Tibial nerve (tissue), 4 donors: ENCODE results near the gene ZSCAN2. TPM values are rescaled to one million over a fixed set of nuclear protein-coding genes. Genes with fewer than 3 reads are reported as not detected.
"Not testable (repeated sequence)": the region's sequence is repeated elsewhere in the genome, so short reads cannot be mapped to it uniquely, and the experiment has no call there.

Experiments used
- DNase-seq, 2 donors: peaks; one replicate each; pipeline ENCODE4 v3.0.0-alpha.2; 2019; ENCODE audit warnings: low spot score in 2 of 2
- H3K27ac ChIP-seq, 4 donors: fragments of 200-600 bp; sonication (generic) in 3 of 4; one replicate each; pipeline ENCODE4 v1.5.1; 2017 to 2019; ENCODE audit warnings: mild to moderate bottlenecking in 1 of 4
- H3K27me3 ChIP-seq, 2 donors: fragments of 200-600 bp; sonication (generic) in 1 of 2; one replicate each; pipeline versions ENCODE4 v1.5.1 to v1.6.0; 2017 to 2019
- H3K36me3 ChIP-seq, 3 donors: fragments of 200-600 bp; sonication (generic); one replicate each; pipeline ENCODE4 v1.5.1; 2018 to 2019
- H3K4me1 ChIP-seq, 4 donors: fragments of 200-600 bp; sonication (generic) in 3 of 4; one replicate each; pipeline ENCODE4 v1.5.1; 2017 to 2019
- H3K4me3 ChIP-seq, 4 donors: fragments of 200-600 bp; sonication (generic) in 3 of 4; one replicate each; pipeline ENCODE4 v1.5.1; 2017 to 2019; ENCODE audit warnings: mild to moderate bottlenecking in 1 of 4, moderate library complexity in 1 of 4
- H3K9me3 ChIP-seq, 4 donors: fragments of 200-600 bp; sonication (generic) in 3 of 4; one replicate each; pipeline ENCODE4 v1.5.1; 2017 to 2019
- EP300 ChIP-seq, 2 donors: sonication (generic); formaldehyde crosslinking; IDR thresholded peaks; one replicate each; pipeline ENCODE4 v1.6.1; 2017; ENCODE audit warnings: antibody characterized with exemption in 2 of 2, mild to moderate bottlenecking in 1 of 2
- POLR2A ChIP-seq, 2 donors: fragments of 450-650 bp; IDR thresholded peaks; one replicate each; pipeline ENCODE4 v1.6.1; 2017; ENCODE audit warnings: antibody characterized with exemption in 2 of 2, mild to moderate bottlenecking in 2 of 2, moderate library complexity in 2 of 2
- WGBS, 2 donors: methylation state at CpG; one replicate each; pipeline ENCODE4 v1.1.5; 2018; 5-methylcytosine and 5-hydroxymethylcytosine counted together
- total RNA-seq, 4 donors: library from RNA; depleted of rRNA; stranded (reverse); fragments of >200 nt; gene quantifications; one replicate each; pipeline ENCODE4 v1.1.0, GENCODE V29; 2016
- TF ChIP-seq, protein P1 (sequence below), 5 experiments: fragments of 200-600 bp in 3 of 5; fragments of 450-650 bp in 2 of 5; sonication (generic) in 3 of 5; IDR thresholded peaks; one replicate each; pipeline ENCODE4 v1.5.1; 2016 to 2019; ENCODE audit warnings: antibody characterized with exemption in 5 of 5, mild to moderate bottlenecking in 3 of 5, moderate library complexity in 2 of 5

ZSCAN2 gene
- total RNA-seq, 4 donors from 2014 or later = 4.1 to 7.2 (median 5.2) TPM

DNA sequence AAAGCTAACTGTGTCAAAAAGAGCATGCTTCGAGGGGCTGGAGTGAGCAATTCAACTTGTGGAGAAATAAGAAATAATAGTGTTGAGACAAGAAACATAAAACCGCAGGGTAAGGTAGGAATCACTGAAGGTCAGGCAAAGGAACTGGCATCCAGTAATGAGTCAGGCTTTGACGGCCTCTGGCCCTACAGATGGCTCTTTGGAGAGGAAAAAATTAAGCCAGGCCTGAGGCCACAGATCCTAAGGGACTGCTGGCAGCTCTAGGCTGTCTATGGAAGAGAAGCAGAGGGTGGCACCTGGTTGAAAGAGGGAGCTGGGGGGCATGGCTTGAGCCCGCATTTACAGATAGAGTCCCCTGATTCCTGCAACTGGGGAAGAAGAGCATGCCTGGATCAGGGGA, 28.6 kb upstream of the ZSCAN2 start:
- TF ChIP-seq EP300 (IDR thresholded peaks at IDR 0.05) = no peak
- TF ChIP-seq, protein P1, sequence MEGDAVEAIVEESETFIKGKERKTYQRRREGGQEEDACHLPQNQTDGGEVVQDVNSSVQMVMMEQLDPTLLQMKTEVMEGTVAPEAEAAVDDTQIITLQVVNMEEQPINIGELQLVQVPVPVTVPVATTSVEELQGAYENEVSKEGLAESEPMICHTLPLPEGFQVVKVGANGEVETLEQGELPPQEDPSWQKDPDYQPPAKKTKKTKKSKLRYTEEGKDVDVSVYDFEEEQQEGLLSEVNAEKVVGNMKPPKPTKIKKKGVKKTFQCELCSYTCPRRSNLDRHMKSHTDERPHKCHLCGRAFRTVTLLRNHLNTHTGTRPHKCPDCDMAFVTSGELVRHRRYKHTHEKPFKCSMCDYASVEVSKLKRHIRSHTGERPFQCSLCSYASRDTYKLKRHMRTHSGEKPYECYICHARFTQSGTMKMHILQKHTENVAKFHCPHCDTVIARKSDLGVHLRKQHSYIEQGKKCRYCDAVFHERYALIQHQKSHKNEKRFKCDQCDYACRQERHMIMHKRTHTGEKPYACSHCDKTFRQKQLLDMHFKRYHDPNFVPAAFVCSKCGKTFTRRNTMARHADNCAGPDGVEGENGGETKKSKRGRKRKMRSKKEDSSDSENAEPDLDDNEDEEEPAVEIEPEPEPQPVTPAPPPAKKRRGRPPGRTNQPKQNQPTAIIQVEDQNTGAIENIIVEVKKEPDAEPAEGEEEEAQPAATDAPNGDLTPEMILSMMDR (IDR thresholded peaks at IDR 0.05) = no peak
- TF ChIP-seq POLR2A (IDR thresholded peaks at IDR 0.05) = no peak
- no peaks in the 10 kb centered on the region for H3K27me3 ChIP-seq
- H3K9me3 ChIP-seq = no peaks in the 10 kb centered on the region
- DNase-seq = no peak
- no peaks in the 10 kb centered on the region for H3K36me3 ChIP-seq
- H3K27ac ChIP-seq = peak overlapping the region in 2 of 4 donors; percentile 96 to 99
- 86 to 88% methylated on average over 4 of the region's 4 CpGs for WGBS, 2 donors
- H3K4me1 ChIP-seq = peaks cover 0 to 16% (median 2%) of the 10 kb centered on the region in 4 donors
- H3K4me3 ChIP-seq = no peak overlapping the region

- Histone ChIP-seq H3K4me1 (no peaks in the 10 kb centered on the region), H3K4me3 (no peak overlapping the region), H3K36me3 (no peaks in the 10 kb centered on the region), H3K9me3 (no peaks in the 10 kb centered on the region), H3K27me3 (no peaks in the 10 kb centered on the region), H3K27ac (no peak overlapping the region)
- WGBS, 2 donors = 84 to 90% methylated on average over 4 of the region's 4 CpGs
- TF ChIP-seq EP300 (IDR thresholded peaks at IDR 0.05) (no peak), POLR2A (IDR thresholded peaks at IDR 0.05) (no peak)
- TF ChIP-seq, protein P1 (IDR thresholded peaks at IDR 0.05) = no peak
- DNase-seq = no peak
Observed at GRCh38 chr15:84575493-84575892, 25.3 kb upstream of the ZSCAN2 start.

DNA sequence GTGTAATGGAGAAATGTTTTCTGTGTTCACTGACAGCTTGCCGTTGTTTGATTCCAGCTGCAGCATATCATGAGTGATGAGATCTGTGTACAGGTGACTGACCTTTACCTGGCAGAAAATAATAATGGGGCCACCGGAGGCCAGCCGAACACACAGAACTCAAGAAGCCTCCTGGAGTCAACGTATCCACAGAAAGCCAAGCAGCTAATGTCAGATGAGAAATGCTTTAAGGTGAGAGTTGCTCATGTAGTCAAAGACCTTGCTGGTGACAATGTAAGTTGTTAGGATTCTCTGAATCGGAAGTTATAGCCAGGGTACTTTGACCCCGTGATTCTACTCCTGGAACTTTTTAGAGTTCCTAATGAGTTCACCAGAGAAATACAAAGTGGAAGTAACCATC, 22.9 kb upstream of the ZSCAN2 start:
- not testable (repeated sequence) for H3K27ac ChIP-seq, H3K36me3 ChIP-seq, DNase-seq, H3K27me3 ChIP-seq, H3K4me3 ChIP-seq, H3K4me1 ChIP-seq, H3K9me3 ChIP-seq
- WGBS, 2 donors = 88 to 90% methylated on average over 6 of the region's 6 CpGs

DNA sequence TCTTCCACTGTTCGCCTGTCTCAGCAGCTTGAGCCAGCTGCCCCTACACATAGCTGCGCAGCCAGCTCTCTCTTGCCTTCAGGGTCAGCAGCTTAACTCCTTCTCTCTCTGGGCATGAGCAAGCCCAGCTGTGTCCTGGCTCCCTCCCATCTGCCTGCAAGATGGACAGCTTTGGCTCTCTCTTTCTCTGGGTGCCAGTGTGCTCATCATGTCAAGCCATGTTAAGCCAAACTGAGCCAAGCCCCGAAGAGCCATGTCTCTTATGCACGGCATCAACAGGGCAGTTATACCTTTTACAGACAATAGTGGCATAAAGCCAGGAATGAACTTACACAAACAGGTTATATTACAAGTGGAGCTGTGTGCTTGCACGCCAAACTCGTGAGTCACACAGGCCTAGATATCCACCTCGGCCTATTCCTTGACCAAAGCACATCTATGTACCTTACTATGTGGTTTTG, 21.5 kb upstream of the ZSCAN2 start:
- not testable (repeated sequence) for H3K4me1 ChIP-seq, H3K9me3 ChIP-seq, DNase-seq, H3K27ac ChIP-seq, H3K4me3 ChIP-seq, H3K36me3 ChIP-seq, H3K27me3 ChIP-seq
- WGBS, 2 donors = 65 to 76% methylated on average over 7 of the region's 7 CpGs

GRCh38 chr15:84581676-84582428, 19.0 kb upstream of the ZSCAN2 start:
- not testable (repeated sequence) for H3K27me3 ChIP-seq, H3K4me1 ChIP-seq, H3K36me3 ChIP-seq, H3K4me3 ChIP-seq, H3K9me3 ChIP-seq, H3K27ac ChIP-seq, DNase-seq
- WGBS, 2 donors = 67 to 68% methylated on average over 6 of the region's 7 CpGs

DNA sequence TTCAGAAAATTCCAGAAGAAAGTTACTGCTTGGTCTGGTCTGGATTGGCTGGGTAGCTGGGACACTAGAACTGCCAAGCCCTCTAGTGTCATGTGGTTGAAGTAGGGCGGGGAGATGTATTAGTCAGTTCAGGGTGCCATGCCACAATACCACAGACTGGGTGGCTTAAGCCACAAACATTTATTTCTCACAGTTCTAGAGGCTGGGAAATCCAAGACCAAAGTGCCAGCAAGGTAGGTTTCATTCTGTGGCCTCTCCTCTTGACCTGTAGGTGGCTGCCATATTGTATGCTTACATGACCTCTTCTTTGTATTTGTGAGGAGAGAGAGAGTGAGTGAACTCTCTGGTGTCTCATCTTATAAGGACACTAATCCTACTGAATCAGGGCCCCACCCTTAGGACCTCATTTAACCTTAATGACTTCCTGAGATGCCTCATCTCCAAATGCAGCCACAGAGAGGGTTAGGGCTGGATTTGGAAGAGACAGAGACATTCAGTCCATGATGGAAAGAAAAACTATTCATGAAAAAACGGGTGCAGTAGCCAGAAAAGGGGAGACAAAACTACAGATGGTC, 18.1 kb upstream of the ZSCAN2 start:
- TF ChIP-seq POLR2A (IDR thresholded peaks at IDR 0.05) (no peak), EP300 (IDR thresholded peaks at IDR 0.05) (no peak)
- TF ChIP-seq, protein P1 (IDR thresholded peaks at IDR 0.05) = no peak
- no peaks in the 10 kb centered on the region for H3K27me3 ChIP-seq
- WGBS, 2 donors = 74 to 77% methylated on average over 2 of the region's 2 CpGs

GRCh38 chr15:84583921-84584320, 16.9 kb upstream of the ZSCAN2 start:
- H3K27me3 ChIP-seq, H3K4me3 ChIP-seq, H3K36me3 ChIP-seq, H3K4me1 ChIP-seq, DNase-seq, H3K9me3 ChIP-seq, H3K27ac ChIP-seq: not testable (repeated sequence)
- WGBS, 2 donors = 41 to 43% methylated on average over 4 of the region's 4 CpGs

More for the DNA sequence above, 18.1 kb upstream of the ZSCAN2 start:
- Histone ChIP-seq H3K36me3 (no peaks in the 10 kb centered on the region), H3K4me3 (no peak overlapping the region), H3K4me1 (peaks cover 0 to 1% (median 0%) of the 10 kb centered on the region in 4 donors), H3K27ac (no peak overlapping the region), H3K9me3 (no peaks in the 10 kb centered on the region)
- DNase-seq = no peak
